ENCODE measurements around the gene CCS. TPM values are rescaled to one million over a fixed set of nuclear protein-coding genes. Genes with fewer than 3 reads are reported as not detected.
A peak's percentile ranks its signal among the peaks of the same experiment; 100 is the strongest.

Gene CCS
- total and polyA plus RNA-seq, 2 donors (not counting 1 experiment from before 2014, with no cell fraction given): 87.8 to 174 TPM

DNA sequence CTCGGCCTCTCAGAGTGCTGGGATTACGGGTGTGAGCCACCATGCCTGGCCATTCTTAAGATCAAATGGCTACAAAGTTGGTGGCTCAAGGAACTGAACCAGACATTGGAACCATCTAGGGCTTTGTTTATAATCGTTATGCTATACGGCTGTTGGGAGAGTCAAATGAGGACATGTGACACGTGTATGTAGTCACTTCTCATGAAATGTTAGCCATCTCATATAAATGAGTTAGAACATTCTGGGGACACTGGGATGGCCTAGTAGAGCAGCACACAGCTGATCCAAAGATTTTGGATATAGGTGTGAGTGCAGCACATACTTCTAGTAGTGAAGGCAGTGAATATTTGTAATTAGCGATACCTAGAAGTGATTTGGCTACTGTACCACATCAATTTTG is 38.9 kb downstream of the CCS start:
- Histone ChIP-seq H3K4me2 (replicated peaks; ENCODE audit: low read depth, low read length, poor library complexity, severe bottlenecking) (peak overlapping the region; percentile 6), H3K4me1 (ENCODE audit: control insufficient read depth in 2 of 2, insufficient read depth in 2 of 2, low read length in 2 of 2) (peaks cover 6 to 27% of the 10 kb centered on the region in 2 donors), H2AFZ (ENCODE audit: insufficient read depth, low read depth, low read length, poor library complexity, severe bottlenecking) (no peak overlapping the region), H3K9me3 (ENCODE audit: control extremely low read depth in 1 of 3, control insufficient read depth in 2 of 3, insufficient read depth in 1 of 3, low read length in 2 of 3) (no peaks in the 10 kb centered on the region), H3K9ac (ENCODE audit: low read length) (no peak overlapping the region), H3K36me3 (replicated peaks in 1 of 2; ENCODE audit: control extremely low read depth in 1 of 2, control insufficient read depth in 1 of 2, extremely low read depth in 1 of 2, insufficient read depth in 2 of 2, low read length in 1 of 2) (peaks cover 6 to 50% of the 10 kb centered on the region in 2 experiments), H3K4me3 (ENCODE audit: control extremely low read depth in 1 of 5, extremely low read depth in 1 of 5, insufficient read depth in 1 of 5, low read depth in 2 of 5, low read length in 4 of 5) (no peak overlapping the region), H4K20me1 (ENCODE audit: control insufficient read depth, insufficient read depth, low read length, poor library complexity, severe bottlenecking) (peaks cover 73% of the 10 kb centered on the region), H3K27me3 (replicated peaks in 1 of 4; ENCODE audit: control extremely low read depth in 1 of 4, control insufficient read depth in 3 of 4, insufficient read depth in 4 of 4, low read length in 3 of 4) (no peaks in the 10 kb centered on the region), H3K27ac (ENCODE audit: low read length in 2 of 2) (no peak overlapping the region), H3K79me2 (ENCODE audit: control insufficient read depth, insufficient read depth, low read length) (peaks cover 100% of the 10 kb centered on the region)
- Mint-ChIP-seq H3K27me3 (no peaks in the 10 kb centered on the region), H3K9me3 (ENCODE audit: insufficient read depth) (no peaks in the 10 kb centered on the region), H3K4me1 (peaks cover 47% of the 10 kb centered on the region), H3K4me3 (no peak overlapping the region), H3K27ac (peak overlapping the region; percentile 66)
- 100% methylated on average over 4 of the region's 6 CpGs for WGBS (ENCODE audit: insufficient coverage)
- ATAC-seq (ENCODE audit: low read depth): no peak
- POLR2A ChIA-PET: no interaction called here
- CTCF ChIA-PET: no interaction called here
- no peak for TF ChIP-seq EZH2 (IDR thresholded peaks at IDR 0.05; ENCODE audit: borderline replicate concordance, insufficient read depth, low read depth, low read length, poor library complexity, severe bottlenecking)
- no peak for DNase-seq
- intact Hi-C loops (cut with micrococcal nuclease): no loop called here

DNA sequence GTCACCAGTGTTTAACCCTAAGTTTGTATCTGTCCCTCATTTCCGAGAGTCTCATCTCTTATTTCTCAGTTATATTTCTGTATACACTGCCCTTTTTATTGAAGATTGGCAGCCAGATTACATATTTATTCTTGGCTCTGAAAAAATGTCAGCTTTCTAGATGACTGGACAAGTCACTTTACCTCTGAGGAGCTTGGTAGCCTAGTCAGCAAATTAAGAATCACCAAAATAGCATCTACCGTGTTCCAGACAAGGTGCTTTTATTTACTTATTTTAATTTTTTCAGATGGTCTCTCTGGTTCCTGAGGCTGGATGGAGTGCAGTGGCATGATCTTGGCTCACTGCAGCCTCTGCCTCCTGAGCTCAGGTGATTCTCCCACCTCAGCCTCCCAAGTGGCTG is 40.0 kb downstream of the CCS start:
- ChIA-PET CTCF (interaction anchor here (1.0 to 1.3 kb wide), 2 partner anchors 11 to 16 kb away, joined by 3 read pairs; no protein-coding TSS in a partner anchor), POLR2A (interaction anchor here (0.6 kb wide), 2 partner anchors 23 to 804 kb away, joined by 4 read pairs; no protein-coding TSS in a partner anchor)
- Mint-ChIP-seq H3K27ac (no peak overlapping the region), H3K27me3 (no peaks in the 10 kb centered on the region), H3K9me3 (ENCODE audit: insufficient read depth) (no peaks in the 10 kb centered on the region), H3K4me3 (no peak overlapping the region), H3K4me1 (peaks cover 51% of the 10 kb centered on the region)
- Histone ChIP-seq H3K36me3 (replicated peaks in 1 of 2; ENCODE audit: control extremely low read depth in 1 of 2, control insufficient read depth in 1 of 2, extremely low read depth in 1 of 2, insufficient read depth in 2 of 2, low read length in 1 of 2) (peaks cover 4 to 39% of the 10 kb centered on the region in 2 experiments), H3K4me3 (ENCODE audit: control extremely low read depth in 1 of 5, extremely low read depth in 1 of 5, insufficient read depth in 1 of 5, low read depth in 2 of 5, low read length in 4 of 5) (no peak overlapping the region), H3K27me3 (replicated peaks in 1 of 4; ENCODE audit: control extremely low read depth in 1 of 4, control insufficient read depth in 3 of 4, insufficient read depth in 4 of 4, low read length in 3 of 4) (no peaks in the 10 kb centered on the region), H3K27ac (ENCODE audit: low read length in 2 of 2) (no peak overlapping the region), H3K4me2 (replicated peaks; ENCODE audit: low read depth, low read length, poor library complexity, severe bottlenecking) (peak overlapping the region; percentile 8), H3K79me2 (ENCODE audit: control insufficient read depth, insufficient read depth, low read length) (peaks cover 100% of the 10 kb centered on the region), H2AFZ (ENCODE audit: insufficient read depth, low read depth, low read length, poor library complexity, severe bottlenecking) (no peak overlapping the region), H3K9me3 (ENCODE audit: control extremely low read depth in 1 of 3, control insufficient read depth in 2 of 3, insufficient read depth in 1 of 3, low read length in 2 of 3) (no peaks in the 10 kb centered on the region), H3K4me1 (ENCODE audit: control insufficient read depth in 2 of 2, insufficient read depth in 2 of 2, low read length in 2 of 2) (peaks cover 14 to 32% of the 10 kb centered on the region in 2 donors), H4K20me1 (ENCODE audit: control insufficient read depth, insufficient read depth, low read length, poor library complexity, severe bottlenecking) (peaks cover 73% of the 10 kb centered on the region), H3K9ac (ENCODE audit: low read length) (no peak overlapping the region)
- ATAC-seq (ENCODE audit: low read depth) (no peak), DNase-seq (no peak)
- no peak for TF ChIP-seq EZH2 (IDR thresholded peaks at IDR 0.05; ENCODE audit: borderline replicate concordance, insufficient read depth, low read depth, low read length, poor library complexity, severe bottlenecking)
- TF ChIP-seq, protein P1, sequence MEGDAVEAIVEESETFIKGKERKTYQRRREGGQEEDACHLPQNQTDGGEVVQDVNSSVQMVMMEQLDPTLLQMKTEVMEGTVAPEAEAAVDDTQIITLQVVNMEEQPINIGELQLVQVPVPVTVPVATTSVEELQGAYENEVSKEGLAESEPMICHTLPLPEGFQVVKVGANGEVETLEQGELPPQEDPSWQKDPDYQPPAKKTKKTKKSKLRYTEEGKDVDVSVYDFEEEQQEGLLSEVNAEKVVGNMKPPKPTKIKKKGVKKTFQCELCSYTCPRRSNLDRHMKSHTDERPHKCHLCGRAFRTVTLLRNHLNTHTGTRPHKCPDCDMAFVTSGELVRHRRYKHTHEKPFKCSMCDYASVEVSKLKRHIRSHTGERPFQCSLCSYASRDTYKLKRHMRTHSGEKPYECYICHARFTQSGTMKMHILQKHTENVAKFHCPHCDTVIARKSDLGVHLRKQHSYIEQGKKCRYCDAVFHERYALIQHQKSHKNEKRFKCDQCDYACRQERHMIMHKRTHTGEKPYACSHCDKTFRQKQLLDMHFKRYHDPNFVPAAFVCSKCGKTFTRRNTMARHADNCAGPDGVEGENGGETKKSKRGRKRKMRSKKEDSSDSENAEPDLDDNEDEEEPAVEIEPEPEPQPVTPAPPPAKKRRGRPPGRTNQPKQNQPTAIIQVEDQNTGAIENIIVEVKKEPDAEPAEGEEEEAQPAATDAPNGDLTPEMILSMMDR (IDR thresholded peaks at IDR 0.05): no peak
- WGBS (ENCODE audit: insufficient coverage): no CpG with 5 or more reads among the region's 2 CpGs
- intact Hi-C loops (cut with micrococcal nuclease): no loop called here

All from B cell (primary cell).